ENCODE results near the gene AP2B1.

GRCh38 chr17:35587074-35587961 lies at the start of gene AP2B1:
- no peak for TF ChIP-seq CTCF (IDR thresholded peaks at IDR 0.05; ENCODE audit: insufficient read depth, low read length, poor library complexity, severe bottlenecking)
- TF ChIP-seq EZH2phosphoT487 (conservative IDR thresholded peaks at IDR 0.05; ENCODE audit: low read length) = no peak

Data from SU-DHL-6 (cell line).